Colonic mucosa (tissue), 4 donors: ENCODE results near the gene FHOD3. TPM values are rescaled to one million over a fixed set of nuclear protein-coding genes. Genes with fewer than 3 reads are reported as not detected.

Experiments used
- DNase-seq: peaks from one replicate; pipeline ENCODE4 v3.0.0-alpha.2; 2020
- H3K27ac ChIP-seq: fragments of 200-600 bp; one replicate; pipeline ENCODE4 v1.8.0; 2021
- H3K27me3 ChIP-seq: fragments of 200-600 bp; one replicate; pipeline ENCODE4 v1.8.0; 2021
- H3K36me3 ChIP-seq: fragments of 200-600 bp; one replicate; pipeline ENCODE4 v1.8.0; 2021
- H3K4me1 ChIP-seq: fragments of 200-600 bp; one replicate; pipeline ENCODE4 v1.8.0; 2021; ENCODE audit warnings: mild to moderate bottlenecking
- H3K4me3 ChIP-seq: fragments of 200-600 bp; one replicate; pipeline ENCODE4 v1.8.0; 2021
- H3K9ac ChIP-seq, 2 donors: one replicate each; pipeline ENCODE4 v1.7.0; 2013; ENCODE audit warnings: control low read depth in 2 of 2, low read depth in 2 of 2, low read length in 2 of 2
- H3K9me3 ChIP-seq: fragments of 200-600 bp; one replicate; pipeline ENCODE4 v1.8.0; 2021
- CTCF ChIP-seq: fragments of 200-600 bp; IDR thresholded peaks from one replicate; pipeline ENCODE4 v1.8.0; 2022; ENCODE audit warnings: antibody characterized with exemption, mild to moderate bottlenecking
- intact Hi-C: fragments of 100-400 bp; cut with DNase I; formaldehyde crosslinking; loops from one replicate; pipeline ENCODE4 v1.14.1; 2022
- total RNA-seq, 2 donors: library from RNA; stranded (reverse); fragmentation: NEBNext Ultra II Directional in 1 of 2; extraction: Animal tissue kit (Norgen Biotek cat#: 25700) in 1 of 2; gene quantifications; one replicate each; pipeline ENCODE4 v1.2.1, GENCODE V29; 2021
- donor health status: healthy.
- donor health status: DM: no; HTN: no; CAD: no.
- donor health status: DM: no; HTN: no; CAD: no.

FHOD3 gene
- total RNA-seq, 2 donors from 2014 or later, result 2.5 to 4.1 TPM

GRCh38 chr18:36594621-36595020, 297.1 kb downstream of the FHOD3 start:
- intact Hi-C loops, result no loop called here
- H3K36me3 ChIP-seq, result no peaks in the 10 kb centered on the region
- DNase-seq, result no peak
- H3K4me1 ChIP-seq, result peaks cover 7% of the 10 kb centered on the region
- H3K27me3 ChIP-seq, result no peaks in the 10 kb centered on the region
- H3K27ac ChIP-seq, result no peak overlapping the region
- no peak overlapping the region for H3K9ac ChIP-seq
- no peaks in the 10 kb centered on the region for H3K9me3 ChIP-seq
- H3K4me3 ChIP-seq, result no peak overlapping the region
- TF ChIP-seq CTCF, result no peak

GRCh38 chr18:36595046-36595817, 297.7 kb downstream of the FHOD3 start:
- no peak overlapping the region for H3K9ac ChIP-seq
- no peaks in the 10 kb centered on the region for H3K9me3 ChIP-seq
- no peak for DNase-seq
- H3K4me3 ChIP-seq, result no peak overlapping the region
- no peak overlapping the region for H3K27ac ChIP-seq
- no peaks in the 10 kb centered on the region for H3K36me3 ChIP-seq
- H3K4me1 ChIP-seq, result peaks cover 7% of the 10 kb centered on the region
- no peak for TF ChIP-seq CTCF
- no peaks in the 10 kb centered on the region for H3K27me3 ChIP-seq
- intact Hi-C loops, result no loop called here

- Histone ChIP-seq H3K4me3 (no peak overlapping the region), H3K27me3 (no peaks in the 10 kb centered on the region), H3K9me3 (no peaks in the 10 kb centered on the region), H3K4me1 (peaks cover 7% of the 10 kb centered on the region), H3K36me3 (no peaks in the 10 kb centered on the region), H3K9ac (no peak overlapping the region), H3K27ac (no peak overlapping the region)
- no peak for TF ChIP-seq CTCF
- DNase-seq, result no peak
- intact Hi-C loops, result no loop called here
These were observed 298.3 kb downstream of the FHOD3 start for GRCh38 chr18:36595818-36596215.

- Histone ChIP-seq H3K9me3 (no peaks in the 10 kb centered on the region), H3K9ac (no peak overlapping the region), H3K27ac (no peak overlapping the region), H3K27me3 (no peaks in the 10 kb centered on the region), H3K4me3 (no peak overlapping the region), H3K4me1 (peaks cover 7% of the 10 kb centered on the region), H3K36me3 (no peaks in the 10 kb centered on the region)
- TF ChIP-seq CTCF, result no peak
- DNase-seq, result no peak
- intact Hi-C loops, result no loop called here
These were observed 300.1 kb downstream of the FHOD3 start for GRCh38 chr18:36597636-36598035.

GRCh38 chr18:36600548-36600947, 303.0 kb downstream of the FHOD3 start:
- no peak overlapping the region for H3K27ac ChIP-seq
- peaks cover 7% of the 10 kb centered on the region for H3K4me1 ChIP-seq
- H3K27me3 ChIP-seq, result no peaks in the 10 kb centered on the region
- intact Hi-C loops, result no loop called here
- TF ChIP-seq CTCF, result no peak
- no peak overlapping the region for H3K9ac ChIP-seq
- no peaks in the 10 kb centered on the region for H3K36me3 ChIP-seq
- H3K4me3 ChIP-seq, result no peak overlapping the region
- no peaks in the 10 kb centered on the region for H3K9me3 ChIP-seq
- DNase-seq, result no peak
